GM19467 (cell line): ENCODE measurements around the gene TLCD3B.
A peak's percentile ranks its signal among the peaks of the same experiment; 100 is the strongest.

Experiments
- ATAC-seq: cut with Tn5 transposase; IDR thresholded peaks from one replicate; pipeline ENCODE4 v1.9.1; 2021; ENCODE audit warnings: mild to moderate bottlenecking, moderate library complexity; ENCODE audit not compliant: unreplicated experiment

The TLCD3B gene, protein sequence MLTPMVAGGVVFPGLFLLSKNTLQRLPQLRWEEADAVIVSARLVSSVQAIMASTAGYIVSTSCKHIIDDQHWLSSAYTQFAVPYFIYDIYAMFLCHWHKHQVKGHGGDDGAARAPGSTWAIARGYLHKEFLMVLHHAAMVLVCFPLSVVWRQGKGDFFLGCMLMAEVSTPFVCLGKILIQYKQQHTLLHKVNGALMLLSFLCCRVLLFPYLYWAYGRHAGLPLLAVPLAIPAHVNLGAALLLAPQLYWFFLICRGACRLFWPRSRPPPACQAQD

DNA sequence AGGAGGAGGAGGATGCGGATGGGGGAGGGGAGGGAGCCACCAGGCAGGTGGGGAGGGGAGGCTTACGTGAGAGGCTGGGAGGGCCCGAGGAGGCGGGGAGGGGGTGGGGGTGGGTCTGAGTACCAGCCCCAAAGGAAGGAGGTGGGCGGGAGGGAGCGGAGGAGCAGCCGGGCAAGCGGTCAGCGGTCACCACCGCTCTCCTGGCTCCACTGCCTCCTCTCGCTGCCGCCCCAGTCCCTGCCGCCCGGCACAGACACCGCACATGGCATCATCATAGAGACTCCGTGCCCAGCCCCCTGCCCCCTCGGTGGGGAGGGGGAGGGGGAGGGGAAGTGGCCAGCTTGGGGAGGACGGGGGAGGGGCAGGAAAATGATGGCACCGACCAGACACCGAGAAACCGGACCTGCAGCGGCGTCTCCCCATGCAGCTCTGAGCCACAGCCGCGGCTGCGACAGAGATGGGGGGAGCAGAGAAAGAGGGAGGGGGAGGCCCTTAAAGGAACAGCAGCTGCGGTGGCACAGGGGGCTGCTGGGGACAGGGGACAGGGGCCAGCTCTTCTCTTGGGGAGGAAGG, at the start of gene TLCD3B:
TLCD3B (minus strand) TSS at position 431 of the 573 bp plus-strand sequence. CDS start 744 bp downstream, outside the sequence.
- no peak for ATAC-seq

- no peak for ATAC-seq
Observed at GRCh38 chr16:30079480-30079879, 48.4 kb upstream of the TLCD3B start.

DNA sequence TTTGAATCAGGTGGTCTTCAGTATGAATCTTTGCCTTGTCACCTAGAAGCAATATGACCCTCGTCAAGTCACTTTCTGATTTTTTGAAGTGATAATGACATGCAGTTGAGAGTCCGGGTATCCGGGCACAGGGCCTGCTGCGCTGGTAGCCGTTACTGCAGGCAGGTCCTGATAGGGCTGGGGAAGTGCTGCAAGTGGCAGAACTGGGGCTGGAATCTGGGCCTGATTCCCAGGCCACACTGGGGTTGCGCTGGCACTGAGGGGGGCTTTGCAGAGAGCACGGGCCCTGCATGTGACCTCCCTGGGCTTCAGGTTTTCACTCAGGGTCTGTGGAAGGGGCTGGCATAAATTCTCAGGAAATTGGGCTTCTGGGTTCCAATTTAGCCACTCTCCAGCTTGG, 47.7 kb upstream of the TLCD3B start:
- ATAC-seq, result no peak

- ATAC-seq, result no peak
Observed at GRCh38 chr16:30077656-30078055, 46.6 kb upstream of the TLCD3B start.

GRCh38 chr16:30076276-30076791, 45.3 kb upstream of the TLCD3B start:
- peak; percentile 27 for ATAC-seq

DNA sequence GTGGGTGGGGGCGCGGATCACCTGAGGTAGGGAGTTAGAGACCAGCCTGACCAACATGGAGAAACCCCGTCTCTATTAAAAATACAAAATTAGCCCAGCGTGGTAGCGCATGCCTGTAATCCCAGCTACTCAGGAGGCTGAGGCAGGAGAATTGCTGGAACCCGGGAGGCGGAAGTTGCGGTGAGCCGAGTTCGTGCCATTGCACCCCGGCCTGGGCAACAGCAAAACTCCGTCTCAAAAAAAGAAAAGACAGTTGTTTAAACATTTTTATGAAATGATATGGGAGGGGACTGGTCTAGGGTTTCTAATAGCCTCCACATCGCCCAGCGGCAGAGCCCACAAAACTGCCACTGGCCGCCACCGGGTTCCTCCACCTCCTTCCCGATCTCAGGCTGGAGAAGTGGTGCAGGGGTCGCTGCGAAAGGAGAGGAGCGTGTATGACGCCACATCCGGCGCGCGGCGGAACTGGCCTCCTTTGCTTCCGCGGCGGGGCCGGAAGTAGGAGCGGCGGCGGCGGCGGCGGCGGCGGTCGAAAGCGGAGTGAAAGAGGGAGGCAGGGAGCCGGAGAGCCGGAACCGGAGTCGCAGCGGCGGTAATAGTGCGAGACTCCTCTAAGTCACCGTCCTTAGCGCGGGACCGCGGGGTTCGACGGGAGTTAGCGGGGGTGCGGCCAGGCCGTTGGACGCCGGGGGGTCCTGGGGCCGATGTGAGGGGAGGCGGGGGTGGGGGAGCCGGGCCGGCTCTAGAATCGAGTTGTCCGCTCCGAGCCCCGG, 44.6 kb upstream of the TLCD3B start, which contains the start of gene PPP4C:
PPP4C (plus strand) TSS at position 492 of the 773 bp plus-strand sequence. CDS start 384 bp downstream, outside the sequence.
- ATAC-seq, result peak; percentile 59

DNA sequence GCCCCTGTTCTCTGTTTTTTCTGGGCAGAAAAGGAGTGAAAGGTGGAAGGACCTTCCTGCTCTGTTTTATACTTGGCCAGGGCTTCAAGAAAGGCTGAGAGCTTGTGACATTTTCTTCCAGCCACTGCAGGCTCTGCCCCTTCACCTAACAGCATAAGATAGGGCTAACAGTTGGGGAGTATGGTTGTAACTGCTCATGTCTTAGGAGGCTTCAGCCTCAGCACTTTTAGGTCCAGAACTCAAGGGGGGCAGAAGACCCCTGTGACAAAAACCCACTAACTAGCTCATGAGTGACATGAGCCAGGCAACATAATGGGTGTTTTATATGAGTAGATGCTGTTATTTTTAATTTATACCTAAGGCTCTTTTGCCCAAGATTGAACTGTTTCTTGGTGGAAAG, 39.4 kb upstream of the TLCD3B start:
- ATAC-seq, result no peak

DNA sequence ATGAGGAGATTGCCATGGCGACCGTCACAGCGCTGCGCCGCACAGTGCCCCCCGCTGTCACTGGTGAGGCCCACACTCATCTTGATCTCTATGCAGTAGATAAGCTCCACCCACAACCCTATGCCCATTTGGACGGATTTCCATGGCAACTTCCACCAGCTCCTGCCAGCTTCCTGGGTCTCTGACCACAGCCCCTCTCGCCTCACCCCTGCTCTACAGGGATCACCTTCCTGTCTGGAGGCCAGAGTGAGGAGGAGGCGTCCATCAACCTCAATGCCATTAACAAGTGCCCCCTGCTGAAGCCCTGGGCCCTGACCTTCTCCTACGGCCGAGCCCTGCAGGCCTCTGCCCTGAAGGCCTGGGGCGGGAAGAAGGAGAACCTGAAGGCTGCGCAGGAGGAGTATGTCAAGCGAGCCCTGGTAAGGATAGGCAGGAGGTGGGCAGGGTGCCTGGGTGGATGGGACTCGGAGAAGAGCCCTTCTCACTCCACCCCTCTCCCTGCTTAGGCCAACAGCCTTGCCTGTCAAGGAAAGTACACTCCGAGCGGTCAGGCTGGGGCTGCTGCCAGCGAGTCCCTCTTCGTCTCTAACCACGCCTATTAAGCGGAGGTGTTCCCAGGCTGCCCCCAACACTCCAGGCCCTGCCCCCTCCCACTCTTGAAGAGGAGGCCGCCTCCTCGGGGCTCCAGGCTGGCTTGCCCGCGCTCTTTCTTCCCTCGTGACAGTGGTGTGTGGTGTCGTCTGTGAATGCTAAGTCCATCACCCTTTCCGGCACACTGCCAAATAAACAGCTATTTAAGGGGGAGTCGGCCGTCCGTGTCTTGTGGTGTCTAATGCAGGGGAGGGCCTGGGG, 38.8 kb upstream of the TLCD3B start:
- no peak for ATAC-seq

- ATAC-seq, result no peak
Observed at GRCh38 chr16:30068750-30069610, 37.9 kb upstream of the TLCD3B start.

GRCh38 chr16:30068333-30068732, 37.3 kb upstream of the TLCD3B start:
- ATAC-seq, result no peak

GRCh38 chr16:30067584-30067916, 36.5 kb upstream of the TLCD3B start:
- no peak for ATAC-seq

DNA sequence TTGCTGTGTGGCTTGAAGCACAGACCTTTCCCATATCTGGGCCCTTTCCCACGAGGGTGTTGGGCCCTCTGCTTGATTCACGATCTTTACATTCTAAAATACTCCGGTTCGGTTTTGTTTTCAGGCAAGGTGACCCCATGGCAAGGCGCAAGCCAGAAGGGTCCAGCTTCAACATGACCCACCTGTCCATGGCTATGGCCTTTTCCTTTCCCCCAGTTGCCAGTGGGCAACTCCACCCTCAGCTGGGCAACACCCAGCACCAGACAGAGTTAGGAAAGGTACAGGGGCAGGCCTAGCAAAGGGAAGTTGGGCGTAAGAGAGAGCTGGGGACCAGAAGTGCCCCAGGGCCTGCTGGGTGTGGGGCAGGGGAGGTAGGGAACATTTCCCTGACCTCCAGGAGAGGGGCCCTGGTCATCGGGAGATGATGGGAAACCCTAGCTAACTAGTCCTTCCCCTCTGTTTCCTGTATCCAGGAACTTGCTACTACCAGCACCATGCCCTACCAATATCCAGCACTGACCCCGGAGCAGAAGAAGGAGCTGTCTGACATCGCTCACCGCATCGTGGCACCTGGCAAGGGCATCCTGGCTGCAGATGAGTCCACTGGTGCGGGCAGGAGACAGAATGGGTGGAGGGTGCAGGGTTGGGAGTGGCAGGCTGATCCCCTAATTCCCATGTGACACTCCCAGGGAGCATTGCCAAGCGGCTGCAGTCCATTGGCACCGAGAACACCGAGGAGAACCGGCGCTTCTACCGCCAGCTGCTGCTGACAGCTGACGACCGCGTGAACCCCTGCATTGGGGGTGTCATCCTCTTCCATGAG, 35.9 kb upstream of the TLCD3B start:
- ATAC-seq, result no peak

- ATAC-seq, result no peak
Observed at GRCh38 chr16:30065943-30066760, 35.1 kb upstream of the TLCD3B start.

GRCh38 chr16:30065102-30065942, 34.3 kb upstream of the TLCD3B start, which contains the start of gene ALDOA:
TSS of gene ALDOA (plus strand) at chr16:30065760. CDS start at chr16:30066898, 1,138 bp downstream.
- ATAC-seq, result peak; percentile 79

DNA sequence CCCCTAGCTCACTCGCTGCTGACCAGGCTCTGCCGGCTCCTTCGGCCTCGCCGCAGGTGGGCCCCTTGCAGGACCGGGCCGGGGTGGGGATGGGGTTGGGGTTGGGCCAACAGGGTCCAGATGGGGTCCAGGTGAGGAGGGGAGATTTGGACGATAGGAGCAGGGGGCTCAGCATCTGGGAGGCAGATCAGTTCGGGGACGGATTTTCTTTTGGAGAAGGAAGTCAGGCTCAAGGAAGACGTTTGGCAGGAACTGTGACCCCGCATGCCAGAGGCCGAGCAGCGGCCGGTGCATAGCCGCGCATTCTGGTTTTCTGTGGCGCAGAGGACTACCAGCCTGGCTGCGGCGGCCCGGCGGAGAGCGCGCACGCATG, 33.6 kb upstream of the TLCD3B start:
- ATAC-seq, result no peak

DNA sequence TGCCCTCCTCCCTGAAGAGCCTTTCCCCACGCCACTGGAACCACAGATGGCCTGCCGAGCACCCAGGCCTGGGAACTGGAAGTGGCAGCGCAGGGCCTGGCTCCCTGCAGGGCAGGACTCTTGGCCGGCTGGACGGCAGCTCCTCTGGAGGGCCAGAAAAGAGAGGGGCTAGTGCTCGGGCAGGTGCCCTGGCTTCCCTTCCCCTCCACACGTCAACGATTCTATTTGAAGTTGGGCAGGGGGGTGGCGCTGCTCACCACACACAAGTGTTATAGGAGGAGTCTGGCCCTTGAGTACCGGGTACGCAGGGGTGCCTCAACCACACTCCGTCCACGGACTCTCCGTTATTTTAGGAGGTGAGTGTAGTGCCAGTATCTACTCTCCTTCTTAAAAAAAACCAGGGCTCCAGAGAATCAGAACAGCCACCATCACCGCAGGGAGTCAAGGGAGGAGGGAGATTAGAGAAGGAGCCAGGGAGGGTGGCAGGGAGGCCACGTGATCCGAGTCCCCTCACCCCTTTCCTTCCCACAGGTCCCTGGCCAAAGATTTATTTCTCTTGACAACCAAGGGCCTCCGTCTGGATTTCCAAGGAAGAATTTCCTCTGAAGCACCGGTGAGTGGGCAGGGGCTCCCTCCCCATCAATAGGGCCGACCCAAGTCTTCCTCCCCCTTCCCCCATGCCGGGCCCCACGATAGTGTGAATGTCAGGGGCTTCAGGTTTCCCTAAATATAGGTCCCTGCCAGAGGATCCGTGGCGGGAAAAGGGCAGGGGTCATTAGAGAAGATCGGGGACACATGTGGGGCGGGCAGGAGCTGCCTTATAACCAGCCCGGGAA, 33.0 kb upstream of the TLCD3B start:
- ATAC-seq, result no peak
